SIG-M5 (cell line): ENCODE results near the gene MET.

Experiments
- DNase-seq: peaks from one replicate; lab custom pipeline; 2025; lab: John Stamatoyannopoulos, UW

MET gene

DNA sequence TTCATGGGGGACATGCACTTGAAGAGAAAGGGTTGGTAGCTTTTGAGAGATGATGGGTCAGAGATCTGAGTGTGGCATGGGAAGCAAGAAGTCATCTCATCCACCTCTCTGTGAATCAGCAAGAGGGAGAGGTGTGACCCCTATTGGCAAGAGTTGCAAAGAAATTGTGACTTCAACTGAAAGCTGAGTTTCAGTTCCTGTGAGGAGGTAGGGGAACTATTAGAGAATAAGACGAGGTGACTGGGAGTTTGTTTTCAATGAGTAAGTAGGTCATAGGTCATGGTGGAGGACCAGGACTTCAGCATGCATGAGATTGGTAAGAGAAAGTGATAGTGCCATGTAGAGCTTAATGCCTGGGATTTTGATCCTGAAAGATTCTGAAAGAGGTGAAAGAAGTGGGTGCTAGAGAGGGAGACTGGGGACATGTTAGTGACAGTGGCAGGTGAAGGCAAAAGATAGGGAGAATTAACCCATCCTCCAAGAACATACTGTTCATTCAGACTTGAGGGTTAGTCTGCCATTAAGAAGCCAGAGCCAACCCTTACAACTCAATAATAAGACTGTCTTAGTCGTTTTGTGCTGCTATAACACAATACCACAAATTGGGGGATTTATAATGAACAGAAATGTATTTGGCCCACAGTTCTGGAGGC, 114.9 kb downstream of the MET start:
- no peak for DNase-seq

DNA sequence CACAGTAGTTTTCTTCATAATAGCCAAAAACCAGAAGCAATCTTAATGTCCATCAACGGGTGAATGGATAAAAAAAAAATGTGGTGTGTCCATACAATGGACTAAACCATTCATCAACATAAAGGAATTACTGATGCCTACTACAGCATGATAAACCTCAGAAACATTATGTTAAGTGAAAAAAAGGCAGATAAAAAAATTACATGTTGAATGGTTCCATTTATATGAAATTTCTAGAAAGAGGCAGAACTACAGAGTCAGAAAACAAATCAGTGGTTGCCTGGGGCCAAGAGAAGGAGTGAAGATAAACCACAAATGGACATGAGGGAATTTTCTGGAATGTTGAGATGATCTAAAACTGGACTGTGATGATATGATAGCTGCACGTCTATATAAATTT, 115.9 kb downstream of the MET start:
- DNase-seq, result no peak

DNA sequence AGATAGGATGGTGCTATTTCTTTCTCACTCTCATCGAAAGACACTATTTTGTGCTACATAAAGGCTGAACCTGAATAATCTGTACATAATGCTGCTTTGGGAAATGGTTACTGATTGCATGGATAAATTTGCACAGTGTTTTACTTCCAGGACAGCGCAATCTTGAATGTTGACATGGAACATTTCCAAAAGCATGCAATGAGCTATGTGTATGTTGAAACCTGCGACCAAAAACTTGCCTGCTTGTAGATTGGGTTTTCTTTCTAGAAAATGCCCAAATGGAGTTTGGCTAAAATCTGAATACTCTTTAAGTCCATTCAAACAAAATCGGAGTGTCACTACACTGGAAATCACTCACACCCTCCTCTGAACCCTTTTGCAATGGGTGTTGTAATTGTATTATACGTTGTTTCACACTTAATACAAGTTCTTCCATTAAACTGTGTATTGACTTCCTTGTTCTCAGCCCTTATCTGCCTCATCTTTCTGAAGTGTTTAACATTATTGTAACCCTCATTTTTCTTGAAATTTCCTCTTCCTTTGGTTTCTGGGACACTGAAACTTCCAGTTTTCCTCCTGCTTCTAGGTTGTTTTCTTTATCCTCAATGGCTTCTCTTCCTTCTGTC, 116.7 kb downstream of the MET start:
- no peak for DNase-seq

DNA sequence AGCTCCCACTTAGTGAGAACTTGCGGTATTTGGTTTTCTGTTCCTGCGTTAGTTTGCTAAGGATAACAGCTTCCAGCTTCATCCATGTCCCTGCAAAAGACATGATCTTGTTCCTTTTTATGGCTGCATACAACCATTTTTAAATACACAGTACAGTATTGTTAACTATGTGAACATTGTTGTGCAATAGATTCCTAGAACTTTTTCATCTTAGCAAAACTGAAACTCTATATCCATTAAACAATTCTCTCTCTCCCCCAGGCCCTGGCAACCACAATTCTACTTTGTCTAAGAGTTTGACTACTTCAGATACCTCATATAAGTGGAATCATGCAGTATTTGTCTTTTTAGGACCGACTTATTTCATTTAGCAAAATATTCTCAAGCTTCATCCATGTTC, 118.0 kb downstream of the MET start:
- DNase-seq, result no peak

DNA sequence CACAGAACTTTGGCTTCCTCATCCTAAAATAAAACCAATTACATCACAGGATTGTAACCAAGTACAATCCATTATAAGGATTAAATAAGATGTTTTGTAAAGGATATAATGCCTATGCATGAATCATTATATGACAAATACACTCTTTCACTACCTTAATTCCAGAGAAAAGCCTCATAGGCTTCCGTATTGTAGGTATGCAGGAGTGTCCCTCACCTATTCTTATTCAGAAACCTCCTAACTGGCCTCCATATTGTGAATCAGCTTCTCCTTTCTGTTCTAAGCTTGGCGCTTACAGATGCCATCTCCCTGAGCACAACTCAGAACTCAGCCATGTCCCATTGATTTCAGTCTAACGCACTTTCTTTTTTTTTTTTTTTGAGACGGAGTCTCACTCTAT, 120.8 kb downstream of the MET start:
- DNase-seq, result no peak

DNA sequence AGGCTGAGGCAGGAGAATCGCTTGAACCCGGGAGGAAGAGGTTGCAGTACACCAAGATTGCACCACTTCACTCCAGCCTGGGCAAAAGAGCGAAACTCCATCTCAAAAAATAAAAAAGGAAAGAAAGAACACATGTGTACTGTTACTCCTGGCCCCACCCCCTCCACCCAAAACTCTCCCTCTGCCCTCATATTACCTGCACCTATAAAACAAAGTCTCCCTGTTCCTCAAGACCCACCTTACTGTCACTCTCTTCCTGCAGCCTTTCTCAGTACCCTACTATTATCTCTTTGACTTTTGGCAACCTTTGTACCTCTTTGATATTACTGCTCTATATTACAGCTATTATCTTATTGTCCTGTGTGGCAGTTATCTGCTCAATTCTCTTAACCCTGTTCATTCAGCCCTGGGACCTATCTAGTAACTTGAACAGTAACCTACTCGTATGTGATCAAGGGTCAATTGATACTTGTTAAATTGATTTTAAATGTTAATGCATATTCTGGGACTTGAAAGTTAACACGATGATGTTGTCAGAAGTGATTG, 121.9 kb downstream of the MET start:
- DNase-seq, result no peak

DNA sequence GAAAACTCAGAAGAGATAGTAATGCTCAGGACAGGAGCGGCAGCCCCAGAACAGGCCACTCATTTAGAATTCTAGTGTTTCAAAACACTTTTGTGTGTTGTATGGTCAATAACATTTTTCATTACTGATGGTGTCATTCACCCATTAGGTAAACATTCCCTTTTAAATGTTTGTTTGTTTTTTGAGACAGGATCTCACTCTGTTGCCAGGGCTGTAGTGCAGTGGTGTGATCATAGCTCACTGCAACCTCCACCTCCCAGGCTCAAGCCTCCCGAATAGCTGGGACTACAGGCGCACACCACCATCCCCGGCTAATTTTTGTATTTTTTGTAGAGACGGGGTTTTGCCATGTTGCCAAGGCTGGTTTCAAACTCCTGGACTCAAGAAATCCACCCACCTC, 124.5 kb downstream of the MET start:
- no peak for DNase-seq

DNA sequence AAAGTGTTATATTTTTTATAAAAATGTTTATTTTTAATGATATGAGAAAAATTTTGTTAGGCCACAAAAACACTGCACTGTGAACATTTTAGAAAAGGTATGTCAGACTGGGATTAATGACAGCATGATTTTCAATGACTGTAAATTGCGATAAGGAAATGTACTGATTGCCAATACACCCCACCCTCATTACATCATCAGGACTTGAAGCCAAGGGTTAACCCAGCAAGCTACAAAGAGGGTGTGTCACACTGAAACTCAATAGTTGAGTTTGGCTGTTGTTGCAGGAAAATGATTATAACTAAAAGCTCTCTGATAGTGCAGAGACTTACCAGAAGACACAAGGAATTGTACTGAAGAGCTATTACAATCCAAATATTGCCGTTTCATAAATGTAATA, 125.6 kb downstream of the MET start:
- no peak for DNase-seq

DNA sequence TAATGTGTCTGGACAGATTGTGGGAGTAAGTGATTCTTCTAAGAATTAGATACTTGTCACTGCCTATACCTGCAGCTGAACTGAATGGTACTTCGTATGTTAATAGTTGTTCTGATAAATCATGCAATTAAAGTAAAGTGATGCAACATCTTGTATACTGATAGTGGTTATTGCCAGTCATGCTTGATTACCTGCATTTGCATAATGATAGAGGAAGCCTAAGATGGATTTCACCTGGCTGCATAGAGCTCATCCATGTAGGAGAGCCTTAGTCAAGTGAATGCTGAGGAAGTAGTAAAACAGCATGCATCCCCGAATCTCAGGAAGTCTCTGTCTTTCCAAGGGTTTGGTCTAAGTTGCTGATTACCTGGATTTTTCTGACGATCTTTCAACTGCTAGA, 126.2 kb downstream of the MET start:
- no peak for DNase-seq

DNA sequence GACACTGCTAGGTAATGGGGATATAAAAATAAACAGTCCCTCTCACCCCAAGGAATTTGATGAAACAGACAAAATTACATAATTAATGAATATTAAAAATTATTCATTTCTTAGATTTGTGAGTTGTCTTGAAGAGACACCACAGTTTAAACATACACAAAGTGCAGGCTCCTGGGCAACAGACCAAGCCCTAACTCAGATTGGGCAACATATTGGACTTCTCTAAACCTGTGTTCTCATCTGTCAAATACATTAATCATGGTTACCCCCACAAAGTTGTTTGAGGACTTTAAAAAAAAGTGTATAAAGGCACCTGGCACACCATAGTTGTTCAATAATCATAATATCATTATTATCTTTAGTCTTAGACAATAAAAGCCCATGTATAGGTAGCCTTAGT, 127.9 kb downstream of the MET start:
- DNase-seq, result no peak

DNA sequence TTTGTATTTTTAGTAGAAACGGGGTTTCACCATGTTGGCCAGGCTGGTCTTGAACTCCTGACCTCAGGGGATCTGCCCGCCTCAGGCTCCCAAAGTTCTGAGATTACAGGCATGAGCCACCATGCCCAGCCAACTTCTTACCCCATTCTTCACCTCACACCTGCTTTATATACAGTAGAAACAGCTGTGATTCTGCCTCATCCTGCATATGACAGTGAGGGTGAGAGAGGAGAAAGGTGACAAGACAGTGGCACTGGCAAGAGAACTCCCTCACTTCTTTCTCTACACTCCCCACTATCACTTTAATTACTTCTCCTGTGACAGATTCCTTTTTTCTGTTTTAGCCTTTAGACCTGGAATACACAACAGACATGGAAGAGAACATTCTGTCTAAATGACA, 128.6 kb downstream of the MET start:
- no peak for DNase-seq

DNA sequence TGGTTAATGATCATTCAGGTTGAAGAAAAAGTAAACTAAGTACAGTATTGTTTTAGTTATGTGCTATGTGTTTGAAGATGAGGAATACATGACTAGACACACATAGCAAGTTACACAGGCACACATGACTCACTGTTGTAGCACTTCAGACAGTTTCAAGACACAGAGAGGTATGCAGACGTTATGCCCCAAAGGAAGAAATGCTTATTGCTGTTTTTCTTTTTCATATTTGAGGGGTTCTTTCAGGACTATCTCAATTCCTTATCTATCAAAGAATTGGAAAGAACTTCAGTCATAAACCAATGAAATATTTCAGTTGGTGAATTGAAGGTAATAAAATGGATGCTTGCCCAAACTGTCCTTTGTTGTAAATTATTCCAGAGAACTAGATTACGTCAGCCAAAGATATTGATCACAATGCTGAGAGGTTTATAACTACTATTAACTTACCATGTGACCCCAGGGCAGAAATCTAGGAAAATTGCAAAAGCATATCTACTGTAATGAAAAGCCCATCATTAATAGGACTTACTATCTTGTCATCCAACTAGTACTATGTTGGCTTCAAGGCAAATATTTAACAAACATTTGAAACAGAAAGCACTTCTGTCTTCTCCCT, 129.2 kb downstream of the MET start:
- no peak for DNase-seq

DNA sequence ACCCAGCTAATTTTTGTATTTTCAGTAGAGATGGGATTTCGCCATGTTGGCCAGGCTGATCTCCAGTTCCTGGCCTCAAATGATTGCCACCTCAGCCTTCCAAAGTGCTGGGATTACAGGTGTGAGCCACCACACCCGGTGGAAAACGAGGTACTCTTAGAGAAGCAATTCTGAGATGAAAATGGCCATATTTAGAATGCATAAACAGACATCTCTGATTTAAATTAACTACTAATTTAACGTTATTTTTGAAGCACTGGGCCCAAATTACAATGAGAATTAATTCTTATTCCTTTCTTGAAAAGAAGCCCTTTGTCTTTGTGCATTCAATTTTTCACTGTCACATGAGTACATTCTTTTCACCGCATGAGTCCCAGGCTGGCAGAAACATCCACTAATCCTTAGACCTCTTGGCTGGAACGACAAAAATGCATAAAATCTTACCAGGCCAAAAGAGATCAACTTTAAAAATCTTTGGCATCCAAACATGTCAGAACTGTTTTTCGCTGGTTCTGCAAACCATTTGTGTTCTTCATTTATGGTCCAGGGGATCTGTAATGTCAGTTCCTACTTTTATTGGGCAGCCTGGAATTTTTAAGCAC, 130.2 kb downstream of the MET start:
- DNase-seq, result no peak

DNA sequence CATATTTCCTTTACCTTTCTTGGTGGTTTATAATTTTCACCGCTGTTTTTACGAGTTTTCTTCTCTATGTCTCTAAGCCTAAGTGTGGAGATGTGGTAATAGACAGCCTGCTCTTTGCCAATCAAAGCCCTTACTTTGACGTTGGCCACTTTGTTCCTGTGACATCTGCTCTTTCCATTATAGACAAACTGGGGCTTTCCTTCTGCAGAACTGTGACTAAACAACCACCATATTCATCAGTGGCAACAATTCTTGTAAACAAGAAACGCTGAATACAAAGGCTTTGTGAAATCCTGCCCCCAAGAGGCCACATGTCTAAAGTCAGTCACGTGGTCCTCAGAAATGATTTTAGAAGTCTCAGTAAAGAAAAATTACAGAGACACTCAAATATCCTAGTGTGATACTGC, 130.8 kb downstream of the MET start:
- DNase-seq, result no peak

DNA sequence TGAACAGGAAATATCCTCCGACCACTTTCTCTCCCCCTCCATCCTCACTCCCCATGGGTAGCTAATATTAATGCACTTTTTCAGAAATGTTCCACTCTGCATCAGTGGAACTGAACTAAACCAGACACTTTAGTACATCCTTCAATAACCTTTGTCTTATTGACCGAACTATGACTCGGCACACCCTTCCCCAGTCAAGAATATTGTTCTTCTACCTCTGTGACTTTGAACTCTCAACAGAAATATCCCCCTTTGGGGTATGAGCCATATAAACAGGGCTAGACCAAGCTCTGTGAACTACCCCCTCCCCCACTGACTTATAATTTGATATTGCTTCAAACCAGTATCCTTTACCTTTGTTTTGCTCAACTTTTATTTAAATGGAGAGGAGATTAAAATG, 132.5 kb downstream of the MET start:
- no peak for DNase-seq

DNA sequence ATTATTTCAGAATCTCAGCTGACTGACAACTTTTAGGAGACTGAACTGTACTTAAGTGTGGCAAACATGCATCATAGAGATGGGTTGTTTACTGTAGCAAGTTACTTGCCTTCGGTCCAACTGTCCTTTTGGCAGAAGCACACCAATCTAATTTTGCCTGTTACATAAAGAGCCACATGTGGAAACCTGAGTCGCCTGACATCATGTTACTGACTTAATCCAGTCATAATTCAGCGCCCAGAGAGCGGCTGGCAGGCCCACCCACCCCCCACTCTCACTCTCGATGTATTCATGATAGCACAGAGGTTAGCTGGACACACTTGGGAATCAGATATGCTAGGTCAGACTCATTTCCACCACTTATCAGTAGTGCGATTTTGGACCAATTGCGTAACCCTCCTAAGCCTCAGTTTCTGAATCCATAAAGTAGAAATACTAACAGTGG, 133.1 kb downstream of the MET start:
- no peak for DNase-seq

DNA sequence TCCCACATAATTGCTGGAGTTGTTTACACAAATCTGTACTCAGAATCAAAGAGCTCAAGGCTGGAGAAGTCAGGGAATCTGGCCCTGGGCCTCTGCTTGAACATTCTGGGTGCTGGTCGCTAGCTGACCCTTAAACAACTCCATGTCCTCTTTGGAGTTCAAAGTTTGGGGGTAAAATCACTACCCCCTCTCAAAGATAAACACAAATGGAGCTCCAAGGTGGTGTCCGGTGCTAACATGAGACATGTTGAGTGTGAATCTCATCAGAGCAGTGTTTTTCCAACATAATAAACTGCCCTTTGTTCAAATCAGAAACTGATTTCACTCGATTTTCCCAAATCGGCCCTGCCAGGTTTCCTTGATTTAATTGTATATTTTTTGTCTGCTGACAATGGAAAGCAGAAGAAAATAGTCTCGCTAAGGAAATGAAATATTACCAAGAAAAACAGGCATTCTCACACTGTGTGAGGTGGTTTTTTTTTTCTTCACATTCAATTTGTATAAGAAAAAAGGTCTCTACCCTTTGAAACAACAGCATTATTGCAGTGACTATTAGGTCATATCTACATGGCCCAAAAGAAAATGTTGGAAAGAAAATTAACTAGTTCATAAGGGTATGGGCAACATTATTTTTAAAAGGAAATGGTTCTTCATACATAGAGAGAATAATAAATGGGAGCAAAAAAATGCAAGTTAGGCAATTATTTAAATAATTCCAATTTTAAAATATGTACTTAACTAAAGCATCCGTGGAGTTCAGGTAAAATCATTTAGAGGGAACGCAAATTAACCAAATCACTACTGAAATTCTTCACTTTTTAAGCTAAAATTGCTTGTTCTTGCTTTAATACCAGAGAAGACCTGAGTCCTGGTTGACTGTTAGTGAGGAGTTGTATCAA, 134.3 kb downstream of the MET start:
- no peak for DNase-seq

DNA sequence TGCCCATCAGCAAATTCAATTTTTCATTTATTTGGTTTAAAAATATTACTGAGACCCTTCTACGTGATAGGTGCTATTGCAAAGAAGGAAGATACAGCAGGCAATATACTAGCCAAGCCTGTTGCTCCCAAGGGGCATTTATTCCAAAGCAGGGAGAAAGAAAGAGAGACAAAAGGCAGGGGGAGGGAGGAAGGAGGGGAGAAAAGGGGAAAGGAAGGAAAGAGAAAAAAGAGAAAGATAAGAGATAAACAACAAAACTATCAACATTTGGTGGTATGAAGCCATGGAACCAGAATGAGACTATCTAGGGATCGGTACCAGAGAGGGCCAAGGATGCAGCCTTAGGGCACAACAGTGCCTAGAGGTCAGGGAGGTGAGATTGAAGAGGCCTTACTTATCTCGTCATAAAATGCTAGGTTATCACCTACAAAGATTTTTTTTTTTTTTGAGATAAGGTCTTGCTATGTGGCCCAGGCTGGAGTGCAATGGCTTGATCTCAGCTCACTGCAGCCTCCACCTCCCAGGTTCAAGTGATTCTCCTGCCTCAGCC, 135.1 kb downstream of the MET start:
- no peak for DNase-seq

DNA sequence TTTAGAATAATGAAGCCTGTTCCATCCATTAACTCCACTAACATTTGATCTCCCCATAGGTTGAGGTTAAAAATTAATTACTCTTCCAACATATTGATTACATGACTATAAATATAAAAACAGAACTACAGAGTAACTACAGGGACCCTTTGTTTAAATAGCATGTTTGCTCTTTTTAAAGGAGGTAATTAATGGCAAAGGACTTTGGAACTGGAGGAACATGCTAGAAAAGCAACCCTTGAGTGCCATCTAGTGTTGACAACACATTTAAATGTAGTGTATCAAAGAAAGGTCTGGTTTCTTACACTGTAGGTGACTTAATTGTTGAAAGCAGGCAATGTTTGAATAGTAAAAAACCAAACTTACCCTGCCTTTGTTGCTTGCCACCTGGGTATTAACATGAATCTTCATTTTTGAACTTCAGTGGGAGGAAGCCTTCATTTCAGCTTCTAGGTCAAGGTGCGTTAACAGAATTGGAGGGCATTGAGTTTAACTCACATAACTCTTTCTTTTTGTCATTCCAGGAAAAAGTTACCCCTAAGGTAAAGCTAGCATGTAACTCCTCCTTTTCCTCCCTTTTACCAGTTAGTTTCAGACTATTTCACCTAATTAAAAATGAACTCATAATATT, 137.8 kb downstream of the MET start:
- no peak for DNase-seq

DNA sequence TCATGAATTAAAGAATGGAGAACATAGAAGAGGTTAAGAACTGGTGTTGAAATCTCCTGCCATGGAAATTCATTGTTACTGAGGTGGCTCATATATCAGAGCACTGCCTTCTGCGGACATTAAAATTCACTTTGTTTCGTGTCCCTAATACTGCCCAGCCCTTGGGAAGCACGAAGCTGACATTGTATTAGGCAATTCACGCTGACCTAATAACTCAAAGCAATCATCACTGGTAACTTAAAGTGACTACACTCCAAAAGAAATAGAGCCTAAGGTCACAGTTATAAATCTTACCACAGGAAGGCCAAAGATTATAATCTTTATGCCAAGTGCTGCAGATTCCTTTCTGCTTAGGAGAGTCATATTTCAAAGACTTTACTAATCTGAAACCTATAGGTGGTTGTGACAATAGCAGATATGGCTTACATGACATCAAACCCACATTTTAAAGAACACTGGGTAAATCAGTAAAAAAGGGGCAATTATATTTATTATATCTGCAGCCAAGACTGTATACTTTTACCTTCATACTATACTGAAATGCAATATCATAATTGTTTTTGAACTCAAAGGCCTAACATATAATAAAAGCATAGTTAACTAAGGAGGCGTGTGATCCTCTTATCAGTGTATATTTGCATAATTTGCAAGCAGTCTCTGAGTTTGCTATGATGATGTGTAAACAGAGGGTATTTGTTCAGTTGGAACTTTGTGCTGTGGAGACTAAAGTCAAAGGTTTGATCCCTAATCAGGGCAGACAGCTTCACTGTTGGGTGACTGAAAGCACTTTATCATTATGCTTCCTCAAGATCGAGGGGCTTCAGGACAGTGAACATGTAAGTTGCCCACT, 138.5 kb downstream of the MET start:
- no peak for DNase-seq
